ENCODE results near the gene SUPT4H1.
"Not testable (repeated sequence)": the region's sequence is repeated elsewhere in the genome, so short reads cannot be mapped to it uniquely, and the experiment has no call there.

SUPT4H1 gene

GRCh38 chr17:58351831-58352595 lies at the start of gene SUPT4H1:
Gene SUPT4H1 (minus strand): TSS chr17:58352201. CDS start chr17:58352135, 66 bp downstream.
- DNase-seq = peak; percentile 98

GRCh38 chr17:58401287-58401686 lies 49.3 kb upstream of the SUPT4H1 start:
- DNase-seq = peak; percentile 39

- no peak for DNase-seq
Measured at GRCh38 chr17:58400826-58401225, 48.8 kb upstream of the SUPT4H1 start.

GRCh38 chr17:58399974-58400373 lies 48.0 kb upstream of the SUPT4H1 start:
- DNase-seq = no peak

- DNase-seq = no peak
Measured at GRCh38 chr17:58398574-58399266, 46.7 kb upstream of the SUPT4H1 start.

GRCh38 chr17:58397421-58397820 lies 45.4 kb upstream of the SUPT4H1 start:
- DNase-seq = not testable (repeated sequence)

- no peak for DNase-seq
Measured at GRCh38 chr17:58396173-58396572, 44.2 kb upstream of the SUPT4H1 start.

GRCh38 chr17:58394534-58395223 lies 42.7 kb upstream of the SUPT4H1 start:
- no peak for DNase-seq

- DNase-seq = peak; percentile 88
Measured at GRCh38 chr17:58391302-58391984, 39.4 kb upstream of the SUPT4H1 start.

- DNase-seq = no peak
Measured at GRCh38 chr17:58390884-58391283, 38.9 kb upstream of the SUPT4H1 start.

- no peak for DNase-seq
Measured at GRCh38 chr17:58388302-58389190, 36.5 kb upstream of the SUPT4H1 start.

GRCh38 chr17:58387834-58388233 lies 35.8 kb upstream of the SUPT4H1 start:
- DNase-seq = no peak

GRCh38 chr17:58386708-58387107 lies 34.7 kb upstream of the SUPT4H1 start:
- no peak for DNase-seq

GRCh38 chr17:58385359-58385899 lies 33.4 kb upstream of the SUPT4H1 start:
- DNase-seq = no peak

GRCh38 chr17:58384897-58385296 lies 32.9 kb upstream of the SUPT4H1 start:
- DNase-seq = no peak

GRCh38 chr17:58383892-58384462 lies 32.0 kb upstream of the SUPT4H1 start:
- no peak for DNase-seq

- DNase-seq = no peak
Measured at GRCh38 chr17:58382872-58383242, 30.9 kb upstream of the SUPT4H1 start.

GRCh38 chr17:58382108-58382871 lies 30.3 kb upstream of the SUPT4H1 start:
- no peak for DNase-seq

- DNase-seq = no peak
Measured at GRCh38 chr17:58381124-58382035, 29.4 kb upstream of the SUPT4H1 start.
